Stimulated activated CD8-positive, alpha-beta memory T cell treated with anti-CD3 and anti-CD28 coated beads, Interleukin-15, amount 100 ng/mL, for 48 hours (primary cell): Measurements from ENCODE around the gene TRIM39.

Experiments used
- DNase-seq, 2 donors: peaks; one replicate each; pipeline ENCODE4 v3.0.0-alpha.2; 2020; ENCODE audit warnings: low read depth in 2 of 2

The TRIM39 gene

DNA sequence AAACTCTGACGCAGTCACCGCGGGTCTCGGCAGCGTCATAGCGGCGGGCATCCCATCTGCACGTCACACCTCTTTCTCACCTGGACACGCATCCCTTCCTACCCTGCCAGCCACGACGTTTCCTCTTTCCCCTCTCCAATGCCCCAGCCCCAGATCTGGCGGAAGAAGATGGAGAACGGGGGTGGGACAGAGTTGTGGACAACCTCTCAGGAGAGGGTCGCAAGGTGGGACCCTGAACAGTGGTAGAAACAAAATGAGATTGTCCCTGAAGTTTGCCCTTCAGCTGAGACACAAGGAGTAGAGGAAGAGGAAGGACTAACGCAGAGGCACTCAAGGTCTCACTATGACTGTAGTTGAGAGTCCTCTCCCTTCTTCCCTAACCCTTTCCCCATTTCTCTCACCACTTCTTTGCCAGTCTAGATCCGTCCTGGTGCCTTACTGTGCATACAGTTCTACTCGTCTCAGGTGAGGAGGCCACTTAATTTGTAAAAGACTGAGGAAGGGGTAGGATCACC, 562 bp downstream of the TRIM39 start:
- DNase-seq = no peak

DNA sequence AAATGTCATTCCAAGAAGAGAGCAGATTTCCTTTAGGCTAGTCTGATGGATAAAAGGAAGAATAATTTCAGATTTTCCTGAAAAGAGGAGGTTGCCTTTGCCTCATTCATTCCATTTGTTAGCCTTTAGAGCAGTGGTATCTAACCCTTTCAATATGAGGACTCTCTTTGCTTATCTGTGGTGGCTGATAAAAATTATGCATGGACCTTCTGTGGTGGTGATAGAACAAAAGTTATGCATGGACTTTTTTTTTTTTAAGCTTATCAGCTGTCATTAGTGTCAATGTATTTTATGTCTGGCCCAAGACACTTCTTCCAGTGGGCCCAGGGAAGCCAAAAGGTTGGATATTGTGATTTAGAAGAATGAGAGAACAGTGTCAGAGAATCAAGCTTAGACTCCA, 1.7 kb downstream of the TRIM39 start:
- DNase-seq = no peak

DNA sequence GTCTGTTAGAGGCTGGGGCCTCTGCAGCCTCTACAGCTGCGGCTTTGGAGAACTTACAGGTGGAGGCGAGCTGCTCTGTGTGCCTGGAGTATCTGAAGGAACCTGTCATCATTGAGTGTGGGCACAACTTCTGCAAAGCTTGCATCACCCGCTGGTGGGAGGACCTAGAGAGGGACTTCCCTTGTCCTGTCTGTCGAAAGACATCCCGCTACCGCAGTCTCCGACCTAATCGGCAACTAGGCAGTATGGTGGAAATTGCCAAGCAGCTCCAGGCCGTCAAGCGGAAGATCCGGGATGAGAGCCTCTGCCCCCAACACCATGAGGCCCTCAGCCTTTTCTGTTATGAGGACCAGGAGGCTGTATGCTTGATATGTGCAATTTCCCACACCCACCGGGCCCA, 2.6 kb downstream of the TRIM39 start:
- DNase-seq = no peak

DNA sequence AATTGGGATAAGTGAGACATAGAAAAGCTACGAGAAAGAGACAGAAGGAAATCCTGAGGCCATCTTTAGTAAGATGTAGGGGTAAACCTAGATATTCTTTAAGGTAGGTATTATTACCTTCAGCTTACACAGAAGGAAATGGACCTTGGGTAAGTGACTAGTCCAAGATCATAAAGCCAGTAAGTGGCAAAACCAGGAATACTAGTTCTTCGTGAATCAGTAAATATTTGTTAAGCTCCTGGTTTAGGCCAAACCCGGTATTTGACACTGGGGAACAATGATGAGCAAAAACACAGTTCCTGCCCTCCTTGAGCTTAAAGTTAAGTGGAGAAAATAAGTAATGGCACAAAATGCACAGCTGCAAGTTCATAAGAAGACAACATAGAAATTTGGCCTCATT, 5.3 kb downstream of the TRIM39 start:
- DNase-seq = no peak

DNA sequence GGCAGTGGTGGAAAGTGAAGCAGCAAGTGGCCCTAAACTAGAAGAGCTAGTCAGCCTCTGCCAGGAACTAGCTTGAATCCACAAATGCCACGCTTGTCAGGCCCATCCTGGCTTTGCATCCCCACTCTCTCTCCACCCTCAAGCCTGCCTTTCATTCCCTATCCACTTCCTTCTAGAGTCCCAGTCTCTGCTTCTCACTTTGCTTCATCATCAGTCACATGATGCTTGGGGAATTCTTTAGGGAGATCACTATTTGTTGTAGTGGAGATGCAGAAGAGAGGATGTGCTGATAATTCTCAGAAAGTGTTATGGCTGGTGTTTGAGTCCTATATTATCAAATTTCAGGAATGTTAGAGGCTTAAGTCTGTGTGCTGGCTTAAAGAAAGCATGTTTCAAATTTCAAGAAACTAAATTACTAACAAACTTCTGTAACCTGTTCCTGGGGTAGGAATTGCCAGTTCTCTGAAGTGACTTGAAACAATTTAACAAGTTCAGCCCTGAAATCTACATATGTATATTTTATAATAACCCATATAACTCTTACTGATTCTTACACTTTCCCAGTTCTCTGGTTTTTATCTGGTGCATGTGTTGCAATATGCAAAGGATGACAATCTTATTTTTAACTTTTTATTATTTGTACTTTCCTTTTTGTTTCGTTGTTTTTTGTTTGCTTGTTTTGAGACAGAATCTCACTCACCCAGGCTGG, 7.5 kb downstream of the TRIM39 start:
- no peak for DNase-seq

DNA sequence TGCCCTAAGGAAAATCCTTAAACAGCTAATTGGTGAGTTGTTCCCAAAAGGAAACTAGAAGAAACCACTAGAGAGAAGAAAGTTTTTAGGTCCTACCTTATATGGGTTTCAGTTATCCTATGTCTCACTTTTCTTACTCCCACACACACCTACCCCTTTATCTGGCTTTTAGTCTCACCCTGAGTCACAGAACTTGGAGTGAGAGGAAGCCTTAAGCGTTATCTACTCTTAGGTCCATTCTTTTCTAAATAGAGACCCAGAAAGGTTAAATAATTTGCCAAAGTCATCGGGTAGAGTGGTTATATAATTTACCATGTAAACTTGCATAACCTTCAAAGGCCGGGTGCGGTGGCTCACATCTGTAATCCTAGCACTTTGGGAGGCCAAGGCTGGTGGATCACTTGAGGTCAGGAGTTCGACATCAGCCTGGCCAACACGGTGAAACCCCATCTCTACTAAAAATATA, 13.9 kb downstream of the TRIM39 start:
- no peak for DNase-seq

DNA sequence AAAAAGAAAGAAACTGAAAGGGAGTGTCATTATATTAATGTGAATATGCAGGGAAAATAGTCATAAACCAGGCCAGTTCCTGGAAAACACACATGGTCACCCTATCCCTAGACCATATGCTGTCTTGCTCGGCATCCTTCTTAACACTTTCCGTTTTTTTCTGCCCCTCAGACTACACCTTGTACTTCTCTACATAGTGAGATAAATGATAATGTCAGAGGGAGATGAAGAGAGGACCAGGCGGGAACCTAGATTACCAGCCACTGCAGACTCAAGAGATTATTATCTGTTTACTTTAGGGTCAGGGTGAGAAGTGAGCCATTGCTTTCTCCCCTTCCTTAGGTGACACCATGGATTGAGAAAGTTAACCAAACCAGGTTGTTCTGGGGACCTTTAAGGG, 14.5 kb downstream of the TRIM39 start:
- DNase-seq = no peak

DNA sequence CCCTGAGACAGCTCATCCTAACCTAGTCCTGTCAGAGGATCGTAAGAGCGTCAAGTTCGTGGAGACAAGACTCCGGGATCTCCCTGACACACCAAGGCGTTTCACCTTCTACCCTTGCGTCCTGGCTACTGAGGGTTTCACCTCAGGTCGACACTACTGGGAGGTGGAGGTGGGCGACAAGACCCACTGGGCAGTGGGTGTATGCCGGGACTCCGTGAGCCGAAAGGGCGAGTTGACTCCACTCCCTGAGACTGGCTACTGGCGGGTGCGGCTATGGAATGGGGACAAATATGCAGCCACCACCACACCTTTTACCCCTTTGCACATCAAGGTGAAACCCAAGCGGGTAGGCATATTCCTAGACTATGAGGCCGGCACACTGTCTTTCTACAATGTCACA, 15.0 kb downstream of the TRIM39 start:
- no peak for DNase-seq

DNA sequence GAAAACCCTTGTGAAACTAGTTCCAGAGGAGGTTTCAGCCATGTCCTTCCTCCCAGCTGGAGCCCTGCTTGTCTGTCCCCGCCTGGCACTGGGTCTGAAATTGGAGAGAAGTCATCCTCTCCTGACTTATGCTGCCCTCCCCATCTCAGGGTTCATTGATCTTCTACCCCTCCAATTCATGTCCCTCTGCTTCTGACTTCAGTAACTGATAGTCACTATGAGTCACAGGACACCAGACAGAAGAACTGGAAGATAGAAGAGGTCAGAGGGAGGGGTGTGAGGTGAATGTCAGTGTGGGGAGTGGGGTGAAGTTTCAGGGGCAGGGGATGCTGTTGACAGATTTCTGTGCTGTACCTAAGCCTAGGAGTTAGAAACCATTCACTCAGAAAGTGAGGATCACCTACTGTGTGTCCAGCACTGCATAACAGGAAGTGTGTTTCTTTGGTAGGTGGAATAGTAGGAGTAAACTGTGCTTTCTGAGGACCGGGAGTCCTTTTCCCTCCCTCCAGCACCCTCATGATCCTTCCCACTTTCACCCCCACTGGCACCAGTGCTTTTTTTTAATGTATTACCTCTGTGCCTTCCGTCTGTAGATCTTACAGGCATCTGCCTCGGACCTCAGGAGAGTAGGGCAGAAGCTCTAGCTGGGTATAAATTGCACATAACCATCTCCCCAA, 17.6 kb downstream of the TRIM39 start:
- no peak for DNase-seq

DNA sequence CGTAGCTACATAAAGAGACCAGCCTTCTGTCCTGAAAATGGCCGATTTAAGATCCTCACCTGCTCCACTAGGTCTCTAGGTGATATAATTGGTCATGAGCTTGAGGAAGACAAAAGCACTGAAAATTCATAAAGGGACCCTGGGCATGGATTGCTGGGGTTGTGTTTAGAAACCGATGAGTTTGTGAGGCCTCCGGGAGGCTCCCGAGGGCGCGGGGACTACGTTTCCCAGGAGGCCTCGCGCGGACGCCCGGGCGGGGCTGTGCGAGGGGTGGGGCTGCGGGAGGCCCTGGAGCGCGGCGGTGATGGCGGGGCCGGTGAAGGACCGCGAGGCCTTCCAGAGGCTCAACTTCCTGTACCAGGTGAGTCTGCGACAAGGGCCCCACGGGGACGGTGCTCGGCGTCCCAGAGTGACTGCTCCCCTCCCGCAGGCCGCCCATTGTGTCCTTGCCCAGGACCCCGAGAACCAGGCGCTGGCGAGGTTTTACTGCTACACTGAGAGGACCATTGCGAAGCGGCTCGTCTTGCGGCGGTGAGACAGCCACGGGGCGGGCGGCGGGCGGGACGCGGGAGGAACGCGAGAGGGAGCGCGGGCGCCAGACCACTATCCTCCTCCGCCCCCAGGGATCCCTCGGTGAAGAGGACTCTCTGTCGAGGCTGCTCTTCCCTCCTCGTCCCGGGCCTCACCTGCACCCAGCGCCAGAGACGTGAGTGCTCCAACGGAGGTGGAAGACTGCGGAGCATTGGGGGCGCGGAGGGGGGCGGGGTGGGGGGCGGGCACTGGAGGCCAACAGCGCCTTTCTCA, 18.3 kb downstream of the TRIM39 start, which contains the start of gene RPP21:
RPP21 (plus strand) TSS at position 289 of the 804 bp plus-strand sequence; CDS start at position 305, 16 bp downstream.
- DNase-seq = peak; percentile 82 to 84

DNA sequence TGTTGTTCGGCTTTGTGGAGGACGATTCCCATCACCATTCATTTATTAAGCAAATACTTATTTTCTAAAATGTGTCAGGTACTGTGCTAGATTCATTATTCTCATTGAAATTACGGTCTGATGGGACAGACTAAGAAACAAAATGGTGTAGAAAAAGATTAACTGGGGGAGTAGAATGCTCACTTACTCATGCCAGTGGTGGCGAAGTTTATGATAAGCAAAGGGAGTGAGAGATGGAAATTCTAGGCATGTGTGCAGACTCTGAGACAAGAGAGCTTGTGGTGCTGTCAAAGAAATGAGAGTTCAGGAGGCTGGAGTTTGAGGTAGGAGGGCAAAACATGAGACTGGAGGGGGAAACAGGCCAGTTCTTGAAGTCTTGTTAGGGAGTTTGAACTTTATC, 19.1 kb downstream of the TRIM39 start:
- DNase-seq = no peak

DNA sequence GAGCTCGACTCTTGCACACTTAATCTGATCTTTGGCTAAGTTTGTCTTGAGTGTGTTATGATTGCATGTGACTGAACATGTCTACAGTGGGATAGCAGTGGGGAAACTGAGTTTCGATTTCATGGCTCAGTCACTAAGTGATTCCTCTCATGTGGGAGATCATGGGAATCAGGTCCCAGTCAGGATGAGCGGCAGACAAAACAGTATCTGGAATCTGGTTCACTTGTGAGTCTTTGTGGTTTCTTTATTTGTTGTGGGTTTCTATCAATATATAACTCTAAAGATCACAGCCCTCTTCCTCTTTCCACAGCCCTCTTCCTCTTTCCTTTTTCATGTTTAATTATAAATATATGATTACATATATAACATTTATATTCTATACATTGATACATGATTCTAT, 22.2 kb downstream of the TRIM39 start:
- DNase-seq = no peak

DNA sequence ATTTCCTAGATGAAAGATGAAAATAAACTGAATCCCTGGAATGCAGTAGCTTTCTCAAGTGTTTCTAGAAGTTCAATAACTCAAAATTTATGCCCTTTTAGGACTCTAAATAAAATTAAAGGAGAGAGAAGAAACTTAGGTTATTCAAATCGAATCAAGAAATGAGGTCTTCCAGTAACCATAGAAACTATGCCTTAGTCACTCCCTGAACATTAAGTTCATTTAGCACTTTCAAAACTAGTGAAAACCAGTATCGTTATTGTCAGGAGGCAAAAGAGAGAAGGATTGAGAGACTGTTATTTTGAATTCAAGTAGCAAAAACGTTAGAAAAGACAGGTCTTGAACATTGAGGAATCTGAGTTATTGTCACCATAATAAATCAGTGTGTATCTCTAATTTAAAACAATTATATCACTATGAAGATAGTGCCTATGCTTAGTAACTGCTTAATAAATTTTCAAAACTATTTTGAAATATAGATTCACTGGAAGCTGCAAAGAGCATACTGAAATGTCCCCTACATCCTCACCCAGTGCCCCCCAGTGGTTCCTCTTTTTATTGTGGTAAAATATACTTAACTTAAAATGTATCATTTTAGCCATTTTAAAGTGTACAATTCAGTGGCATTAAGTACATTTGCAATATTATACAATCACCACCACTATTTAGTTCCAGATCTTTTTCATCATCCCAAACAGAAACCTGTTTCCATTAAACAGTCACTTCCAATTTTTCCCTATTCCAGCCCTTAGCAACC, 22.9 kb downstream of the TRIM39 start:
- no peak for DNase-seq

DNA sequence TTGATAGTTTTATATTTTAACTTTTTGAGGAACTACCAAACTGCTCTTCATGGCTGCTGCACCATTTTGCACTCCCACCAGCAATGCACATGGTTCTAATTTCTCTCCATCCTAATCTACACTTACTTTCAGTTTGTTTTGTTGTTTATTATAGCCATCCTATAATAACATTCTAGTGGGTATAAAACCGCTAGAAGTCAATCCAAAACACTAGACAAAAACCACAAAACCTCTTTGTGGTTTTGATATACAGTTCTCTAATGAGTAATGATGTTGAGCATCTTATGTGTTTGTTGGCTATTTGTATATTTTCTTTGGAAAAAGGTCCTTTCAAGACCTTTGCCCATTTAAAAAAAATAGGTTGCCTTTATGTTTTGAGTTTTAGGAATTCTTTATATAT, 23.8 kb downstream of the TRIM39 start:
- DNase-seq = no peak

DNA sequence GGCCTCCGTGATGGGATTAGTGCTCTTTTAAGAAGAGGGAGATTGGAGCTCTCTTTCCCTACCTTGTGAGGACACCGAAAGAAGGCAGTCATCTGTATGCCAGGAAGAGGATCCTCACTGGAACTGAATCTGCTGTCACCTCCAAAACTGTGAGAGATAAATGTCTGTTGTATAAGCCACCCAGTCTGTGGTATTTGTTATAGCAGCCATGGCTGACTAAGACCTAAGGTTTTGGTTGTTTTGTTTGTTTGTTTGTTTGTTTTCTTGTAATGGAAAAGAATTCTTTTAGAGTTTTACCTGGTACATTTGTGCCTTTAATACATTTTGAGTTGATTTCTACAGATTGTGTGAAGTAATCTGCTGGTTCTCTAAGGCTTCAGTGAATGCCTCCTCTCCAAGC, 25.8 kb downstream of the TRIM39 start:
- no peak for DNase-seq

DNA sequence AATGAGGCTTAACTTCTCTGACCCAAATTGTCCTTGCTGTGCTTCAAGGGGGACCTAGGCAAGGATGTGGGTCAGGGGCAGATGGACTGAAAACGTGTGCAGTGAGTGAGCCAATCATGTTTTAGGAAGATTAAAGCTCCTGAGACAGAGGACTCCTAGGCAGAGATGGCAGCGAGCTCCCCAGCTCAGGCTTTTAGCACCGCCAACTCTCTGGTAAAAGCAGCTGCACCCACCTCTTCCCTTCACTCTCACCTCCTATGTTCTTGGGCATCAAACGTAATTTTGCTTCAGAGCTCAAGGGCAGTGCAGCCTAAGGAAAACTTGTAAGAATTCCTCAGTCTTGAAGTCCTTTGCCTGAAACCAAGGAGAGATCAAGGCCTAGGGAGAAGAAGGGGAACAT, 28.6 kb downstream of the TRIM39 start:
- DNase-seq = no peak

DNA sequence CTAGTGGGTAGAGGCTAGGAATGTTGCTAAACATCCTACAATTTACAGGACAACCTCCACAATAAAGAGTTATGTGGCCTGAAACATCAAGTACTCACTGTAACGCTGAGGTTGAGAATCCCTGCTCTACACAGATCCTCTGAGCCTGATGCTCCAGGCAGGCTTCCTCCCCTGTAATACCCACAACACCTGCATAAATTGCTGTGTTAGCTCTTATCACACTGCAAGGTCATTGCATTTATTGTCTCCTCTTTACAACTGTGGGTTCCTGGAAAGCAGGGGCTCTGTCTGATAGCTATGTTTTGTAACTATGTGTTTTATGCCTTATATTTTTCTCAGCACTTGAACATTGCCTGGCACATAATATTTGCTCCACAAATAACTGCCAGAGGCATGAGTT, 29.8 kb downstream of the TRIM39 start:
- no peak for DNase-seq

DNA sequence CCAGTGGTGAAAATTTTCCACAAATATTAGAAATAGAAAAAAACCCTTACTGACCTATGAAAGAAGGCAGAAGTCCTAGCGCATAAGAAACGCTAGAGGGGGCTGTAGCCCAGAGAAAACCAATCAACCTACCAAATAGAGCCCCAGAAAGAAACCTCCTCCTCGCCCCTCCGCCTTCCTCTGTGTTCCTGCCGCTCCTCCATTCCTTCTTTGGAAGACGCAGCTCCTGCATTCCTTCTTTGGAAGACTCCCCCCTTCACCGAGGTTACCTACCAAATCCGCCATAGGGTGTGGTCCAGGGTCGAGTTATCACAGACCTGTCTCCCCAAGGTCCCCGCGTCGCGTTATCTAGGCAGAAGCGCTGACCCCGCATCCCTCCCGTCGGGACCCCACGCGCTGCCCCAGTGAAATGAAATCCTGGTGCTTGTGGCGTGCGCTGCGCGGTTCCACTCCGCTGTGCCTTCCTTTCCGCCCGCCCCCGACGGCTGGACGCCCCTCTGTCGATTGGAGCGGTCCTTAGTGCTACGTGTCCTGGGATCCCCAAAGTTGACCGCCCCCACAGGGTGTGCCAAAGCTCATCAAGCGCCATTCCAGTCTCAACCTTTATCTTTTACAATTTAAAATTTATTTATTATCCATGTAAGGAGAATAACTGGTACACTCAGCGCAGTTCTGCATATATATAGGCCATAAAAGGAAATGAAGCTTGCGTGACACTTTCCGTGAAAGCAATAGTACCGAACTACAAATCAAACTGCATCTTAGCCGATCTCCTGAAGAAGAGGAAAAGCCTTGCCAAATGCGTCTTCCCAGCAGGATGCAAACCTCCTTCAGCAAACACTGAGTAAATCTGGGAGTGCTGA, 31.2 kb downstream of the TRIM39 start:
- peak in 1 of 2 donors; percentile 11 for DNase-seq

DNA sequence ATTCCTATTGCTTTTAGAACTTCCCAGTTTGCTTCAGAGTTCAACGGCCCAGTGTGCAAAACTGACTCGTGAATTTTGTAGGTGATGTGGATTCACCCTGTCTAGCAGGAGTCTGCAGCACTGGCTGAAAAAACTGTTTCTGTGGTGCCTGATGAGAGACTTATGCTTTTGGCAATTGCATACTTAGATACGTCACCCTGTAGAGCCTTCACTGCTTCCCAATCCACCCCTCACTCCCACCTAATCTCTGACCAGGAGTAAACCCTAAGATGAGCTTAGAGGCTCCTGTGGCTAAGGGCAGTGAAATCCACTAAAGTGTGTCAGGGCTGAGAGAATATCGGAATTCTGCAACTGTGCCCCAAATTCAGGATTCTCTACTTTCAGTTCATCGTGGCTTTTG, 32.5 kb downstream of the TRIM39 start:
- no peak for DNase-seq

DNA sequence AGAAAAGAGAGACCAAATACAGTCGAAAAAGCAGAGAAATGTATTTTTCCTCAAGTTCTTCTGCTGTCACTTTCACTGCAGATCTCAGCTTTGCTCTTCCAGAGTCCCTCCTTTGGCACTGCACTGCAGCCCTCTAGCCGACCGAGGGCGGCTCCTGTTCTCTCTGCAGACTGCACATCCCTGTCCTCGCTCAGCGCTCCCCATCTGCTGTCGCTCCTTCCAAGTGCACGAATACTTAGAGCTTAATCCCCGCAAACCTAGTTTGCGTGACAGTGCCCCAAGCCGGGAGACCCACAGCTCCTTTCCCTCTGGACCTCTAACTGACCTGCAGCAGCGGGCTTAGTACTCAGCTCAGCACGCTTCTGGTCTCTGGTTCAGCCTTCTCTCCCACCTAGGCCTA, 33.4 kb downstream of the TRIM39 start:
- no peak for DNase-seq

DNA sequence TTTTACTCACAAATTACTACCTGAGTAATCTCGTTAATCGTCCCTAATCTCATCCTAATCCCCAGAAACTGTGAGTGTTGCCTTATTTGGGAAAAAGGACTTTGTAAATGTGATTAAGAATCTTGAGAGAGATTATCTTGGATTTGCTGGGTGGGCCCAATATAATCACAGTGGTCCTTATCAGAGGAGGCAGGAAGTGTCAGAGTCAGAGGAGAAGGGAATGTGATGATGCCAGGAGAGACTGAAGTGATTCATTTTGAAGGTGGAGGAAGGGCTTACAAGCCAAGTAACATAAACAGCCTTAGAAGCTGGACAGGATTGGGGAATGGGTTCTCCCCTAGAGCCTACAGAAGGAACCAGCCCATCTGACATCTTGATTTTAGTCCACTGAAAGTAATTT, 34.9 kb downstream of the TRIM39 start:
- DNase-seq = no peak
